SK-N-SH (cell line): ENCODE measurements around the gene UCP2.

ENCODE experiments used
- ELF1 ChIP-seq: IDR thresholded peaks from 2 replicates; pipeline ENCODE4 v1.4.0; 2012
- NFIC ChIP-seq: IDR thresholded peaks from 2 replicates; pipeline ENCODE4 v1.4.0; 2012; ENCODE audit warnings: borderline replicate concordance
- POLR2AphosphoS5 ChIP-seq: IDR thresholded peaks from 2 replicates; pipeline ENCODE4 v1.6.1; 2012; ENCODE audit warnings: low read depth, low read length
- RFX5 ChIP-seq: IDR thresholded peaks from 2 replicates; pipeline ENCODE4 v1.6.1; 2012; ENCODE audit warnings: mild to moderate bottlenecking, improper control_type of control experiment, low read length
- SIN3A ChIP-seq: IDR thresholded peaks from 2 replicates; pipeline ENCODE4 v1.6.1; 2012; ENCODE audit warnings: low read depth, mild to moderate bottlenecking, low read length, moderate library complexity, borderline replicate concordance
- TAF1 ChIP-seq: IDR thresholded peaks from 2 replicates; pipeline ENCODE4 v1.6.1; 2012; ENCODE audit warnings: low read depth, mild to moderate bottlenecking, low read length, moderate library complexity, borderline replicate concordance
- USF1 ChIP-seq: IDR thresholded peaks from 2 replicates; pipeline ENCODE4 v1.4.0; 2012; ENCODE audit warnings: low read depth, borderline replicate concordance
- YY1 ChIP-seq: IDR thresholded peaks from 2 replicates; pipeline ENCODE4 v1.4.0; 2012; ENCODE audit warnings: low read depth, mild to moderate bottlenecking
- TF ChIP-seq, protein P1 (sequence below): fragments of 200-600 bp; sonication (generic); IDR thresholded peaks from 2 replicates; pipeline ENCODE4 v1.6.1; 2017; ENCODE audit warnings: antibody characterized with exemption, mild to moderate bottlenecking, moderate library complexity
- TF ChIP-seq, protein P2 (sequence below): fragments of 150-350 bp; IDR thresholded peaks from 2 replicates; pipeline ENCODE4 v1.6.1; 2017; ENCODE audit warnings: antibody characterized with exemption, low read length, low read depth, borderline replicate concordance
- TF ChIP-seq, protein P3 (sequence below): IDR thresholded peaks from 2 replicates; pipeline ENCODE4 v1.6.1; 2012; ENCODE audit warnings: mild to moderate bottlenecking, low read depth, low read length, moderate library complexity
- TF ChIP-seq, protein P4 (sequence below): fragments of 150-350 bp; IDR thresholded peaks from 2 replicates; pipeline ENCODE4 v1.6.1; 2016; ENCODE audit warnings: mild to moderate bottlenecking, low read depth, low read length
- TF ChIP-seq, protein P5 (sequence below): IDR thresholded peaks from 2 replicates; pipeline ENCODE4 v1.4.0; 2012; ENCODE audit warnings: low read depth

GRCh38 chr11:73978576-73979086, 4.0 kb downstream of the UCP2 start:
- TF ChIP-seq, protein P1, sequence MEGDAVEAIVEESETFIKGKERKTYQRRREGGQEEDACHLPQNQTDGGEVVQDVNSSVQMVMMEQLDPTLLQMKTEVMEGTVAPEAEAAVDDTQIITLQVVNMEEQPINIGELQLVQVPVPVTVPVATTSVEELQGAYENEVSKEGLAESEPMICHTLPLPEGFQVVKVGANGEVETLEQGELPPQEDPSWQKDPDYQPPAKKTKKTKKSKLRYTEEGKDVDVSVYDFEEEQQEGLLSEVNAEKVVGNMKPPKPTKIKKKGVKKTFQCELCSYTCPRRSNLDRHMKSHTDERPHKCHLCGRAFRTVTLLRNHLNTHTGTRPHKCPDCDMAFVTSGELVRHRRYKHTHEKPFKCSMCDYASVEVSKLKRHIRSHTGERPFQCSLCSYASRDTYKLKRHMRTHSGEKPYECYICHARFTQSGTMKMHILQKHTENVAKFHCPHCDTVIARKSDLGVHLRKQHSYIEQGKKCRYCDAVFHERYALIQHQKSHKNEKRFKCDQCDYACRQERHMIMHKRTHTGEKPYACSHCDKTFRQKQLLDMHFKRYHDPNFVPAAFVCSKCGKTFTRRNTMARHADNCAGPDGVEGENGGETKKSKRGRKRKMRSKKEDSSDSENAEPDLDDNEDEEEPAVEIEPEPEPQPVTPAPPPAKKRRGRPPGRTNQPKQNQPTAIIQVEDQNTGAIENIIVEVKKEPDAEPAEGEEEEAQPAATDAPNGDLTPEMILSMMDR, result no peak
- no peak for TF ChIP-seq YY1
- TF ChIP-seq, protein P2, sequence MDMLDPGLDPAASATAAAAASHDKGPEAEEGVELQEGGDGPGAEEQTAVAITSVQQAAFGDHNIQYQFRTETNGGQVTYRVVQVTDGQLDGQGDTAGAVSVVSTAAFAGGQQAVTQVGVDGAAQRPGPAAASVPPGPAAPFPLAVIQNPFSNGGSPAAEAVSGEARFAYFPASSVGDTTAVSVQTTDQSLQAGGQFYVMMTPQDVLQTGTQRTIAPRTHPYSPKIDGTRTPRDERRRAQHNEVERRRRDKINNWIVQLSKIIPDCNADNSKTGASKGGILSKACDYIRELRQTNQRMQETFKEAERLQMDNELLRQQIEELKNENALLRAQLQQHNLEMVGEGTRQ, result no peak
- TF ChIP-seq USF1, result no peak
- TF ChIP-seq, protein P3, sequence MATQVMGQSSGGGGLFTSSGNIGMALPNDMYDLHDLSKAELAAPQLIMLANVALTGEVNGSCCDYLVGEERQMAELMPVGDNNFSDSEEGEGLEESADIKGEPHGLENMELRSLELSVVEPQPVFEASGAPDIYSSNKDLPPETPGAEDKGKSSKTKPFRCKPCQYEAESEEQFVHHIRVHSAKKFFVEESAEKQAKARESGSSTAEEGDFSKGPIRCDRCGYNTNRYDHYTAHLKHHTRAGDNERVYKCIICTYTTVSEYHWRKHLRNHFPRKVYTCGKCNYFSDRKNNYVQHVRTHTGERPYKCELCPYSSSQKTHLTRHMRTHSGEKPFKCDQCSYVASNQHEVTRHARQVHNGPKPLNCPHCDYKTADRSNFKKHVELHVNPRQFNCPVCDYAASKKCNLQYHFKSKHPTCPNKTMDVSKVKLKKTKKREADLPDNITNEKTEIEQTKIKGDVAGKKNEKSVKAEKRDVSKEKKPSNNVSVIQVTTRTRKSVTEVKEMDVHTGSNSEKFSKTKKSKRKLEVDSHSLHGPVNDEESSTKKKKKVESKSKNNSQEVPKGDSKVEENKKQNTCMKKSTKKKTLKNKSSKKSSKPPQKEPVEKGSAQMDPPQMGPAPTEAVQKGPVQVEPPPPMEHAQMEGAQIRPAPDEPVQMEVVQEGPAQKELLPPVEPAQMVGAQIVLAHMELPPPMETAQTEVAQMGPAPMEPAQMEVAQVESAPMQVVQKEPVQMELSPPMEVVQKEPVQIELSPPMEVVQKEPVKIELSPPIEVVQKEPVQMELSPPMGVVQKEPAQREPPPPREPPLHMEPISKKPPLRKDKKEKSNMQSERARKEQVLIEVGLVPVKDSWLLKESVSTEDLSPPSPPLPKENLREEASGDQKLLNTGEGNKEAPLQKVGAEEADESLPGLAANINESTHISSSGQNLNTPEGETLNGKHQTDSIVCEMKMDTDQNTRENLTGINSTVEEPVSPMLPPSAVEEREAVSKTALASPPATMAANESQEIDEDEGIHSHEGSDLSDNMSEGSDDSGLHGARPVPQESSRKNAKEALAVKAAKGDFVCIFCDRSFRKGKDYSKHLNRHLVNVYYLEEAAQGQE, result no peak
- no peak for TF ChIP-seq TAF1
- TF ChIP-seq, protein P4, sequence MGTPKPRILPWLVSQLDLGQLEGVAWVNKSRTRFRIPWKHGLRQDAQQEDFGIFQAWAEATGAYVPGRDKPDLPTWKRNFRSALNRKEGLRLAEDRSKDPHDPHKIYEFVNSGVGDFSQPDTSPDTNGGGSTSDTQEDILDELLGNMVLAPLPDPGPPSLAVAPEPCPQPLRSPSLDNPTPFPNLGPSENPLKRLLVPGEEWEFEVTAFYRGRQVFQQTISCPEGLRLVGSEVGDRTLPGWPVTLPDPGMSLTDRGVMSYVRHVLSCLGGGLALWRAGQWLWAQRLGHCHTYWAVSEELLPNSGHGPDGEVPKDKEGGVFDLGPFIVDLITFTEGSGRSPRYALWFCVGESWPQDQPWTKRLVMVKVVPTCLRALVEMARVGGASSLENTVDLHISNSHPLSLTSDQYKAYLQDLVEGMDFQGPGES, result no peak
- TF ChIP-seq RFX5, result no peak
- TF ChIP-seq POLR2AphosphoS5, result no peak
- no peak for TF ChIP-seq NFIC
- TF ChIP-seq, protein P5, sequence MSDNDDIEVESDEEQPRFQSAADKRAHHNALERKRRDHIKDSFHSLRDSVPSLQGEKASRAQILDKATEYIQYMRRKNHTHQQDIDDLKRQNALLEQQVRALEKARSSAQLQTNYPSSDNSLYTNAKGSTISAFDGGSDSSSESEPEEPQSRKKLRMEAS, result no peak
- no peak for TF ChIP-seq ELF1
- no peak for TF ChIP-seq SIN3A
